Prostate gland (tissue), 2 donors: ENCODE results near the gene TMEM178B.

ENCODE experiments used
- POLR2AphosphoS5 ChIP-seq: sonication (generic); formaldehyde crosslinking; IDR thresholded peaks from one replicate; pipeline ENCODE4 v1.6.1; 2017; ENCODE audit warnings: antibody characterized with exemption
- TF ChIP-seq, protein P1 (sequence below), 4 experiments: fragments of 200-600 bp in 2 of 4; fragments of 450-650 bp in 2 of 4; sonication (generic) in 2 of 4; IDR thresholded peaks; 1 replicate in 3 of 4; 2 replicates in 1 of 4; pipeline ENCODE4 v1.5.1; 2016 to 2019; ENCODE audit warnings: antibody characterized with exemption in 4 of 4, mild to moderate bottlenecking in 2 of 4, moderate library complexity in 2 of 4

DNA sequence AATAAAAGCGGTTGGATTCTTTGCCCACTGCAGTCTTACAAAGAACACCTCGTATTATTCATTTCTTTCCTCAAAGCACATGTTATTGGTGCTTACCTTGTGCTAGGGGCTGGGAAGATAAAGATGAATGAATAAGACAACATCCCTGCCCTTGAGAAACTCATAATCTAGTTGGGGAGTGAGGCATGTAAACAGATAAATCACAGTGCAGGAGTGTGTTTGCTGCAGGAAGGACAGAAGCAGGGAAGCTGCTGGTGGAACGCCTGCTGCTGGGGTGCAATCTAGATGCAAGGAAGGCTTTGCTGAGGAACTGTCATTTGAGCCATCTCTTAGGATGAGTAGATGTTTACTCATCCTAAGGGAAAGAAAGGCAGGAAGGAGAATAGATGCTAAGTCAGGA lies 135.6 kb downstream of the TMEM178B start:
- TF ChIP-seq, protein P1, sequence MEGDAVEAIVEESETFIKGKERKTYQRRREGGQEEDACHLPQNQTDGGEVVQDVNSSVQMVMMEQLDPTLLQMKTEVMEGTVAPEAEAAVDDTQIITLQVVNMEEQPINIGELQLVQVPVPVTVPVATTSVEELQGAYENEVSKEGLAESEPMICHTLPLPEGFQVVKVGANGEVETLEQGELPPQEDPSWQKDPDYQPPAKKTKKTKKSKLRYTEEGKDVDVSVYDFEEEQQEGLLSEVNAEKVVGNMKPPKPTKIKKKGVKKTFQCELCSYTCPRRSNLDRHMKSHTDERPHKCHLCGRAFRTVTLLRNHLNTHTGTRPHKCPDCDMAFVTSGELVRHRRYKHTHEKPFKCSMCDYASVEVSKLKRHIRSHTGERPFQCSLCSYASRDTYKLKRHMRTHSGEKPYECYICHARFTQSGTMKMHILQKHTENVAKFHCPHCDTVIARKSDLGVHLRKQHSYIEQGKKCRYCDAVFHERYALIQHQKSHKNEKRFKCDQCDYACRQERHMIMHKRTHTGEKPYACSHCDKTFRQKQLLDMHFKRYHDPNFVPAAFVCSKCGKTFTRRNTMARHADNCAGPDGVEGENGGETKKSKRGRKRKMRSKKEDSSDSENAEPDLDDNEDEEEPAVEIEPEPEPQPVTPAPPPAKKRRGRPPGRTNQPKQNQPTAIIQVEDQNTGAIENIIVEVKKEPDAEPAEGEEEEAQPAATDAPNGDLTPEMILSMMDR (IDR thresholded peaks at IDR 0.05) = no peak
- no peak for TF ChIP-seq POLR2AphosphoS5
